DOHH2 (cell line): ENCODE results near the gene CNTNAP5.

Experiments
- H3F3A ChIP-seq: fragments of 200-600 bp; sonication (generic), shearing (Covaris generic); 2 replicates; pipeline ENCODE4 v1.6.0; 2016; ENCODE audit warnings: antibody characterized with exemption, mild to moderate bottlenecking; ENCODE audit not compliant: control insufficient read depth, insufficient read depth
- H3K27ac ChIP-seq: fragments of 200-600 bp; sonication (generic); 2 replicates; pipeline ENCODE4 v1.5.1; 2014; ENCODE audit warnings: low read depth, mild to moderate bottlenecking, low read length, moderate library complexity
- H3K27me3 ChIP-seq: fragments of 200-600 bp; sonication (generic); 2 replicates; pipeline ENCODE4 v1.6.1; 2014; ENCODE audit warnings: mild to moderate bottlenecking, low read length, mixed read lengths; ENCODE audit not compliant: control insufficient read depth
- H3K36me3 ChIP-seq: fragments of 200-600 bp; sonication (generic); 2 replicates; pipeline ENCODE4 v1.6.1; 2014; ENCODE audit warnings: mild to moderate bottlenecking, low read length, moderate library complexity, mixed read lengths; ENCODE audit not compliant: control insufficient read depth
- H3K4me1 ChIP-seq: fragments of 200-600 bp; sonication (generic); 2 replicates; pipeline ENCODE4 v1.6.1; 2014; ENCODE audit warnings: mild to moderate bottlenecking, low read length, mixed read lengths; ENCODE audit not compliant: control insufficient read depth
- H3K4me2 ChIP-seq: fragments of 200-600 bp; sonication (generic); 2 replicates; pipeline ENCODE4 v1.6.0; 2014; ENCODE audit warnings: mild to moderate bottlenecking, low read length, moderate library complexity
- H3K4me3 ChIP-seq: fragments of 200-600 bp; sonication (generic); 2 replicates; pipeline ENCODE4 v1.5.1; 2014; ENCODE audit warnings: mild to moderate bottlenecking, low read length, mixed read lengths
- H3K79me2 ChIP-seq: fragments of 200-600 bp; sonication (generic); 2 replicates; pipeline ENCODE4 v1.6.1; 2014; ENCODE audit warnings: mild to moderate bottlenecking, low read length, mixed read lengths; ENCODE audit not compliant: control insufficient read depth
- H3K9me2 ChIP-seq: fragments of 200-600 bp; sonication (generic); replicated peaks from 2 replicates; pipeline ENCODE4 v1.6.1; 2014; ENCODE audit warnings: mild to moderate bottlenecking, low read length, mixed read lengths; ENCODE audit not compliant: control insufficient read depth
- H3K9me3 ChIP-seq: fragments of 200-600 bp; sonication (generic); 2 replicates; pipeline ENCODE4 v1.6.1; 2014; ENCODE audit warnings: antibody characterized with exemption, low read length, mixed read lengths; ENCODE audit not compliant: control insufficient read depth, insufficient read depth
- H4K20me1 ChIP-seq: fragments of 200-600 bp; sonication (generic); 2 replicates; pipeline ENCODE4 v1.6.0; 2014; ENCODE audit warnings: low read depth, mild to moderate bottlenecking, antibody characterized with exemption, low read length, moderate library complexity; ENCODE audit not compliant: control insufficient read depth, insufficient read depth
- EZH2phosphoT487 ChIP-seq: fragments of 200-600 bp; sonication (generic); IDR thresholded peaks from 2 replicates; pipeline ENCODE4 v1.6.1; 2017; ENCODE audit warnings: borderline replicate concordance, mild to moderate bottlenecking, antibody characterized with exemption, low read length, moderate library complexity, mixed read lengths
- TF ChIP-seq, protein P1 (sequence below): fragments of 200-600 bp; sonication (generic); IDR thresholded peaks from one replicate; pipeline ENCODE4 v1.5.1; 2014; ENCODE audit warnings: antibody characterized with exemption, mild to moderate bottlenecking, low read depth, low read length; ENCODE audit not compliant: poor library complexity, severe bottlenecking

Gene CNTNAP5

DNA sequence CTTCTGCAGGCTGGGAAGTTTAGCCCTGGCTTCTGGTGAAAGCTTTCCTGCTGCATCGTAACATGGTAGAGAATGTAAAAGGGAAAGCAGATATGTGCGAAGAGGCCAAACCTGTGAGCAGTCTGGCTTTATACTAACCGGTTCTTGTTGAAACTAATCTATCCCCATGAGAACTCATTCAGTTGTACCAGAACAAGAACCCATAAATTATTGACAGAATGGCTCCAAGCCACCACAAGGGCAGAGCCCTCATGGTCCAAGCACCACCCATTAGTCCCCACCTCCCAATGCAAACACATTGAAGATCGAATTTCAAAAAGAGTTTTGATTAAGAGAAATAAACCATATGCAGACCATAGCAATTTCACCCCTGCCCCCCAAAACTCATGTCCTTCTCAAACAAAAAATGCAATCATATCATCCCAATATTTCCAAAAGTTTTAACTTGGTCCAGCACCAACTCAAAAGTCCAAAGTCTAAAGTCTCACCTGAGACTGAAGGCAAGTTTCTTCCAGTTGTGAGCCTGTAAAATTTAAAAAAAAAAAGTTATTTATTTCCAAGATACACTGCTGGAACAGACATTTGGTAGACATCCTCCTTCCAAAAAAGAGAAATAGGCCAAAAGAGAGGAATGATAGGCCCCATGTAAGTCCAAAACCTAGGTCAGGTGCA is 318.9 kb downstream of the CNTNAP5 start:
- Histone ChIP-seq H3K4me3 (no peak overlapping the region), H3F3A (no peaks in the 10 kb centered on the region), H3K4me1 (no peaks in the 10 kb centered on the region), H3K27me3 (no peaks in the 10 kb centered on the region), H3K79me2 (no peaks in the 10 kb centered on the region), H3K36me3 (no peaks in the 10 kb centered on the region), H4K20me1 (no peaks in the 10 kb centered on the region), H3K4me2 (no peak overlapping the region), H3K9me2 (no peaks in the 10 kb centered on the region), H3K9me3 (no peaks in the 10 kb centered on the region), H3K27ac (no peak overlapping the region)
- TF ChIP-seq EZH2phosphoT487 = no peak
- TF ChIP-seq, protein P1, sequence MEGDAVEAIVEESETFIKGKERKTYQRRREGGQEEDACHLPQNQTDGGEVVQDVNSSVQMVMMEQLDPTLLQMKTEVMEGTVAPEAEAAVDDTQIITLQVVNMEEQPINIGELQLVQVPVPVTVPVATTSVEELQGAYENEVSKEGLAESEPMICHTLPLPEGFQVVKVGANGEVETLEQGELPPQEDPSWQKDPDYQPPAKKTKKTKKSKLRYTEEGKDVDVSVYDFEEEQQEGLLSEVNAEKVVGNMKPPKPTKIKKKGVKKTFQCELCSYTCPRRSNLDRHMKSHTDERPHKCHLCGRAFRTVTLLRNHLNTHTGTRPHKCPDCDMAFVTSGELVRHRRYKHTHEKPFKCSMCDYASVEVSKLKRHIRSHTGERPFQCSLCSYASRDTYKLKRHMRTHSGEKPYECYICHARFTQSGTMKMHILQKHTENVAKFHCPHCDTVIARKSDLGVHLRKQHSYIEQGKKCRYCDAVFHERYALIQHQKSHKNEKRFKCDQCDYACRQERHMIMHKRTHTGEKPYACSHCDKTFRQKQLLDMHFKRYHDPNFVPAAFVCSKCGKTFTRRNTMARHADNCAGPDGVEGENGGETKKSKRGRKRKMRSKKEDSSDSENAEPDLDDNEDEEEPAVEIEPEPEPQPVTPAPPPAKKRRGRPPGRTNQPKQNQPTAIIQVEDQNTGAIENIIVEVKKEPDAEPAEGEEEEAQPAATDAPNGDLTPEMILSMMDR = no peak

DNA sequence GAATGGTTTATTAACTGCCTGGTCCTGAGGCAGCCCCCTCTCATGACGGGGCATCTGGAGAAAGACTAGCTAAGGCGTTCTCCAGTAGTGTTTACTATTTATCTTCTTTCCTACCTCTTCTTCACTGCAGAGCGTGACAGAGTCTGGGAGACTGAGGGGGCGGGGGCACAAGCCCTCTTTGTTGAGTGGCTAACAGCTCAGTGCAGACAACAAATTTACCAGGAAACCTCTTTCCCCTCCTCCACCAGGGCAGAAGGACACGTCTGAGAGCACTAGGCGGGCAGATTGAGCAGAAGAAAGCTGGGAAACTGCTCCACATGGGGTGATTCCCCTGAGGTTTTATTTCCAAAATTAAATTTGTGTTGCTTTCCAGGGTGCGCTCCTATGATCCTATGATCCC is 322.1 kb downstream of the CNTNAP5 start:
- Histone ChIP-seq H3K79me2 (no peaks in the 10 kb centered on the region), H3K4me2 (no peak overlapping the region), H3K4me3 (no peak overlapping the region), H3K4me1 (no peaks in the 10 kb centered on the region), H3K27ac (no peak overlapping the region), H3K9me2 (no peaks in the 10 kb centered on the region), H4K20me1 (no peaks in the 10 kb centered on the region), H3F3A (no peaks in the 10 kb centered on the region), H3K9me3 (no peaks in the 10 kb centered on the region), H3K27me3 (no peaks in the 10 kb centered on the region), H3K36me3 (no peaks in the 10 kb centered on the region)
- TF ChIP-seq, protein P1 = no peak
- TF ChIP-seq EZH2phosphoT487 = no peak

DNA sequence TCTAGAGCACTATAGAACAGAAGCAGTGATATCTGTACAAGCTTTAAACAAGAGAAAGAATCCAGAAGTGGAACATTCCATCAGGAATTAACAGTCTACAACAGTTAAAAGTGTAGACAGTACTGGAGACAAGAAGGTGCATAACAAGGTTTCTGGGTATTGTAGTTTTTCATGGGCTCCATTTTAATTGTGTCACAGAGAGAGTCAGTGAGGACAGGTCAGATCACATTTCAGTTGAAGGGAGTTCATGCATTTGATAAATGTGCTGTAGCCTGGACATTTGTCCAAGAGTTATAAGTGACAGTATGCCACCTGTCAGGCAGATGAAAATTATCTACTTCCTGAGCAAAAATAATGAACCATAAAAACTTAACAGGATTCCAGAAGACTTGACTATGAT is 328.6 kb downstream of the CNTNAP5 start:
- Histone ChIP-seq H3K36me3 (no peaks in the 10 kb centered on the region), H3K27me3 (no peaks in the 10 kb centered on the region), H3K9me3 (no peaks in the 10 kb centered on the region), H3K4me2 (no peak overlapping the region), H3K4me1 (no peaks in the 10 kb centered on the region), H3K4me3 (no peak overlapping the region), H3K79me2 (no peaks in the 10 kb centered on the region), H3K27ac (no peak overlapping the region), H3K9me2 (no peaks in the 10 kb centered on the region), H4K20me1 (no peaks in the 10 kb centered on the region), H3F3A (no peaks in the 10 kb centered on the region)
- TF ChIP-seq, protein P1 = no peak
- TF ChIP-seq EZH2phosphoT487 = no peak
